NT2/D1 (cell line): ENCODE data around the gene ULK4.

Experiments
- SUZ12 ChIP-seq: IDR thresholded peaks from 2 replicates; pipeline ENCODE4 v1.6.1; 2011; ENCODE audit not compliant: insufficient read length, insufficient read depth; ENCODE audit errors: extremely low read depth
- YY1 ChIP-seq: IDR thresholded peaks from 2 replicates; pipeline ENCODE4 v1.6.1; 2011; ENCODE audit not compliant: insufficient read length, insufficient read depth
- ZNF274 ChIP-seq: IDR thresholded peaks from 2 replicates; pipeline ENCODE4 v1.6.1; 2011; ENCODE audit warnings: mild to moderate bottlenecking, low read depth, low read length

DNA sequence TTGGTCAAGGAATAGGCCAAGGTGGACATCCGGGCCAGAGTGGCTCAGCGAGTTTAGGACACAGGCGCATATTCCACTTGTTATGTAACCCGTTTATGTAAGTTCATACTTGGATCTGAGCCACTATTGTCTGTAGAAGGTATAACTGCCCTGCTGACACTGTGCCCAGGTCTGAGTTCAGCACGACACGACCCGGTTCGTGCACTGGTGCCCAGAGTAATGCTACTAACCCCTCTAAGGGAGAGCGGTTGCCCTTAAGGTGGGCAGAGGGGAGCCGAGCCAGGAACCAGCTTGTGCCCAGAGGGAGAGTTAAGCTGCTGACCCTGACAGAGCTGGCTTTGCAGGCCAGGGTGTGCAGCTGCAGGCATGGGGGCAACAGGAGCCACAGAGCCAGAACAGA lies 1.9 kb upstream of the ULK4 start:
- no peak for TF ChIP-seq ZNF274
- TF ChIP-seq SUZ12: no peak
- TF ChIP-seq YY1: no peak
